ENCODE measurements around the gene DNAI1.

The DNAI1 gene

DNA sequence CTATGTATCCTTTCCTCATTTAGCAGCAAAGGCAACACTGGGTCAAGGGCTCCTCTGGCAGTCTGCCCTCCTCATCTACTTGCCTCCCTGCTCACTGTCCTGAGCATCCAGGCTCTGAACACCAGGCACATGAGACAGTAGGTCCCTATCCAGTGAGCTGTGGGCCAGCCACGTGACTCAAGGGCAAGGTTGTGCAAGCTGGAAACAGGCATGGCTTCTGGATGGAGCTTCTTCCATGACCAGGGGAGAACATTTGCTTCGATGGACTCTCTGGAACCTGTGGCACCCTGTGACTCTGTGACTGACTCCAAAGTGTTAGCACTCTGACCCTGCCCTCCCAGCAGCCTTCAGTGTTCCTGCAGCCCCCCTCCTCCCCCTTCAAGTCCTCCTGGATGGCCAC is 33.0 kb downstream of the DNAI1 start:
- DNase-seq: no peak

DNA sequence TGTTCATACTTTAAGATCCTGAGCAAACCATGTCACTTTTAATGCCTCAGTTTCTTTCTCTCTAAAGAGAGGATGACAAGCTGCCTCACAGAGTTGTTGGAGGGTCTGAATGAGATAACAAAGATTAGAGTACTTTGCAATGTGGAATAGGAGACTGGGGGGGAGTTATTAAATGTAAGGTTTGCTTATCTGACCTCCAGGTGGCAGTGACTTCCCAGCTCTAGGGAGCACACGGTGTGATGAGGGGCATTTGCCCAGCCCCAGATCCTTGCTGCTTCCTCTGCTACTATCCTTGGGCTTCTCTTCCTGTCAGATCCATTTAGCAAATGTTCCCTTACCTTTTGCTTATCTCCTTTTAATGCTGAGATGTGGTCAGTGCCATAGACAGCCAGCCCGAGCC is 33.4 kb downstream of the DNAI1 start:
- DNase-seq: no peak

DNA sequence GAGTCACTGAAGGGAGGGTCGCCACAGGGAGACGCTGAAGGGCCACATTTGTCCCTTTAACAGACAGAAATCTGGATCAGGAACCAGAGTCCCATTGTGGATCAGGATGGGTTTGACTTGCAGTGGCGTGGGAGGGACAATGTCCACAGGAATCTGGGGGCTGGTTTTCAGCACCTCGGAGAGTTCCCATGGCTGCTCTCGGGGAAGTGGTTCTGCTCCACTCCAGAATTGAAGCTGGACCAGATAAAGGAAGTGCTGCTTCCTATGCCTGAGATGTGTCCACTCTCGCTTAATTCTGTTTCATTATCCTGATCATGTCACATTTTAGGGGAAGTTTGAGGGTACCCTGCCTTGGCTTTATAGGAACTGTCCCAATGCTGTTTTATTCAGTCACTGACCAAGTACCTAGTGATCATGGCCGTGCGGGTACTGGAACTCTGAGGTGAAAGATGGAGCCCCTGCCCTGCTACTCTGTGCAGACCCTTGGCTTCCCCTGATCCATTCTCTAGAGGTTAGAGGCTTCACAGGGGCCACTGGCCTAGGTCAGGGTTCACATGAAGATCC is 35.4 kb downstream of the DNAI1 start:
- DNase-seq: no peak

GRCh38 chr9:34496149-34496712 is 37.6 kb downstream of the DNAI1 start:
- no peak for DNase-seq

- DNase-seq: no peak
These were observed 39.9 kb downstream of the DNAI1 start for GRCh38 chr9:34498553-34498952.

- DNase-seq: no peak
These were observed 40.5 kb downstream of the DNAI1 start for GRCh38 chr9:34499076-34499475.

- peak; percentile 55 for DNase-seq
These were observed 42.1 kb downstream of the DNAI1 start for GRCh38 chr9:34500623-34501267.

DNA sequence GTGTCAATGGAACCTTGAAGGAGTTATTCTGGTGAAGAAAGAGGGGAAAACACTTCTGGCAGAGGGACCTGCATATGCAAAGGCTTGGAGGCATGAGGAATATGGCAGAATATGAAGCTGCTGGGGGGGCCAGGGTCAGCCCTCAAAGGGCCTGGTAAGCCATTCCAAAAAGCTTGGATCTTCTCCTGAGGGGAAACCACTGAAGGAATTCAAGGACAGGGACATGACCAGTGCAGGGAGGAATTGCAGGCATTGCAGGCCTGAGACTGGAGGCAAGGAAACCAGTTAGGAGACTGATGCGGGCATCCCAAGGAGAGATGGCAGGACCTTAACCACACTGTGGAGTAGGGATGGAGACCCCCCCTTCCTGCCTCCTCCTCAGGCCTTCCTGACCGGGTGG is 42.8 kb downstream of the DNAI1 start:
- DNase-seq: no peak

DNA sequence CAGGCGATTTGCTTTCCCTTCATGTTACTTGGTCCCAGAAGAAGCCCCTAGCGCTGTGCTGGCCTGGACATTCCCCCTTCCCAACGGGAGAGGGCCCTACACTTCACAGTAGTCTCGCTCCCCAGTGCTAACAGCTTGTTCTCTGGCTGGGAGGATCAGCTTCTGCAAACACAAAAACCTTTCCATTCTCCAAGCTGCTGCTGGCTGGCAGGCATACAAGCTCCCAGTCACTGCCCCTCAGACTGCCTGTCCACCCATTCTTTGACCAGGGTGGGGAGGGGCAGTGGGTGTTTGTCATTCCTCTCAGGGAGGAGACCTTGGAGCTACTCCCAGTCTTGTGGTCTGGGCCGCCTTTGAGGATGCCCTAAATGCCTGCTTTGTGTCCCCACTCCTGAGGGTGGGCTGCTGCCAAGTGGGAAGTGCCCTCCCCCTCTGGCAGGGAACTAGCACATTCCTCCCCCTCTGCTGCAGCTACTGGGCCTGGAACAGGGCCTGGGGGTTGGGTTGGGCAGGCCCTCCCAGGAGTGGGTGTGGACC is 43.4 kb downstream of the DNAI1 start:
- no peak for DNase-seq

DNA sequence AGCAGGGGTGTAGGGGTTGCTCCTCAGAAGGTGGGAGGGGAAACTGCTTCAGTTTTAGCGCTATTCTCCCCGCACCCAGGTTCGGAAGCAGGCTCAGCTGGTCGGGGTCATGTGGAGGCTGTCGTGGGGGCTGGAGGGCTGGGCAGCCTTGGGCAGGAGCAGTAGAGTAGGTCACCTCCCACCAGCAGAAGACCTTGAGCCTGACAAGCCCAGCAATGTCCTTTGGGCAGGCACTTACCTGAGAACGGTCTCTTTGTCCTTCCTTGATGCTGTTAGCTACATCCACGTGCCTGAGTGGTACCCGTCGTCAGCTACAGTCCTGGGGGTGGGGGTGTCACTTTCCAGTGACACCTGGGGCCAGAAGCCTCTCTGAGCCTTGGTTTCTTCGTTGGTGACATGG is 43.9 kb downstream of the DNAI1 start:
- no peak for DNase-seq

DNA sequence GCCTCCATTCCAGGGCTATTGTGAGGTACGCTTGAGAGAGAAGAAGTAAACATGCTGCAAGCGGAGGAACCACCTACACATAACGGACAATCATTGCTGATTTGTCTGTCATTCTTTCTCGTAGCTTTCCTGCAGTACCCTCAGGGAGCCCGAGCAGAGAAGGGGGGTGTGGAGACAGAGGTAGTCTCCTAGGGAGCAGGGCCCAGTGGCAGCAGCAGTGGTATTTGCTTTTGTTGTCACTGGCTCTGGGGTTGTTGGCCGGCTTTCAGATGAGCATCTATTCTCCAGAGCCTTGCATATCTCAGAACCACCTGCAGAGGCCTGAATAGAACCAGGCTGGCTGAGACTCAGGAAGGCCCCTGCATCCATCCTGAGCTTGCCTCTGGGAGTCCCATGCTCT is 44.3 kb downstream of the DNAI1 start:
- DNase-seq: no peak

DNA sequence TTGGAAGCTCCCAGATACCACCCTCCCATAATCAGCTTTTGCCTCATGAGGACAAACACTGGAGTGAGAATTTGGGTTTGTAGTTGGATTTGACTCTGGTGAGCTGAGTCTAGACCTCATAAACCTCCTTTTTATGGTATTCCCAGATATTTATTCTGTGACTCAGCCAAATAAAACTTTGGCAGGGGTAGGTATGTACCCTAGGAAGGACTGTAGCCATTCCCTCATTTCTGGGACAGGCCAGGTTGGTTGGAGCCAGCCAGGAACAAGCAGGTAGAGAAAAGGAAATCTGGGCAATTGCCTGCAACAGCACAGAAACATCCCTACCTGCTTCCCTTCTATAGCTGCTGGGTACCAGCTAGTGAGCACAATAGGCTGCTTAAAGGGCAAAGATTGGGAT is 44.8 kb downstream of the DNAI1 start:
- no peak for DNase-seq

- DNase-seq: no peak
These were observed 46.9 kb downstream of the DNAI1 start for GRCh38 chr9:34505370-34506120.

DNA sequence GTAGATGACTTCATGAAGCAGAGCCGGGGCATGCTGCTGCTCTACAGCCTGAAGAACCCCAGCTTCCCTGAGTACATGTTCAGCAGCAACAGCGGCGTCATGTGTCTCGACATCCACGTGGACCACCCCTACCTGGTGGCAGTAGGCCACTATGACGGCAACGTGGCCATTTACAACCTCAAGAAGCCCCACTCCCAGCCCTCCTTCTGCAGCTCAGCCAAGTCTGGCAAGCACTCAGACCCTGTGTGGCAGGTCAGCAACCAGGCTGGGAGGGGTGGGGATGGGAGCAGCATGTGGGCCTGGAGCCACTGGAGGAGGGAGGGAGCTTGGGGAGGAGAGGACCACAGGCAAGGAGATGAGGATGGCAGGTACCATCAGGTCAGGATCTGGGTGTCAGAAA is 48.0 kb downstream of the DNAI1 start:
- DNase-seq: no peak

DNA sequence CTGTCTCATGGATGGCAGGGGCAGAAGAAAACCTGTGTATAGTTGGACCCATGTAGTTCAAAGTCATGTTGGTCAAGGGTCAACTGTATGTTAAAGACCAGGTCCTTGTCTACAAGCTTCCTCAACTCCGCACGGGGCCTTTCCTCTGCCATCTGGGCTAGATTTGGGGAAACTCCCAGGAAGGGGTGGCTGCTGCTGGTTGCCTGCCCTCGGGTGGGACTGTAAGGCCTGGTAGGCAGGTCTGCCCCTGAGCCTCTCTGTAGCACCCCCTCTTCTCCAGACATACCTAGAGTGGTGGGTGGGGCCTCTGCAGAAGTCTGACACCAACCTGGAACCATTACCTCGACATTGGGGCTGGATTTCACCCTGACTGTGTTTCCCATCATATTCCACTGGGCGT is 49.0 kb downstream of the DNAI1 start:
- DNase-seq: no peak

DNA sequence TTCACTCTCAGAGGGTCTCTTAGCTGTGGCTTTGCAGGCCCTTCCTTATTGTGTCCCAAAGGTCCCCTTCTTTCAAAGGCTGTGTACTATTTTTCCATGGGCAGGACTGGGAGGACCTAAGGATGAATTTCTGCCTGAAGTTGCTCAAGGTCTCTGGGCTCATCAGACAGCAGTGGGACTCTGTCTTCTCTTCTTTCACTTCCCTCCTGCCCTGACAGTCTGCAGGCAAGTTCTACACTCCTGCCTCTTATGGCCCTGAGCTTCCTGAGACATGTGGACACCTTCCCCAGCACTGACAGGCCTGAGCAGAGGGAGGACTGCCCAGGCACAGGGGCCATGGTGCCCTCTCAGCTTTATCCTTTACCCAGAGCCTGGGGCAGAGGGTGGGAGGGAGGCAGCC is 49.4 kb downstream of the DNAI1 start:
- DNase-seq: no peak

- no peak for DNase-seq
These were observed 49.9 kb downstream of the DNAI1 start for GRCh38 chr9:34508463-34508862.

DNA sequence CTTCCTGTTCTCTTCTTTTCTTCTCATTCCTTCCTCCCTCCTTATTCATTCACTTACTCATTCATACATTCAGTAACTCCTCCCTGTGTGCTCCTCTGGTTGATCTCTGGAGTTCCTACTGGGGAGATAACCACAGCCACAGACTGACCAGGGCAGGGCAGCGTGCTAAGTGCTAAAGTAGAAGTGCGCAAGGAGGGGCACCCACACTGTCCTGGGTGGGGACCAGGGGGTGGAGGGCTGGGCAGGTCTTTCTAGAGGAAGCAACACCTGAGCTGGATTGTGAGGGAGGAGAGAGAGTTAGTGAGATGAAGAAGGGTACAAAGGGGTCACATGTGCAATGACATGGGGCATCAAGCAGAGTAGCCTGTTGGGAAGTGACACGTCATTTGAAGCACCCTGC is 50.3 kb downstream of the DNAI1 start:
- no peak for DNase-seq

DNA sequence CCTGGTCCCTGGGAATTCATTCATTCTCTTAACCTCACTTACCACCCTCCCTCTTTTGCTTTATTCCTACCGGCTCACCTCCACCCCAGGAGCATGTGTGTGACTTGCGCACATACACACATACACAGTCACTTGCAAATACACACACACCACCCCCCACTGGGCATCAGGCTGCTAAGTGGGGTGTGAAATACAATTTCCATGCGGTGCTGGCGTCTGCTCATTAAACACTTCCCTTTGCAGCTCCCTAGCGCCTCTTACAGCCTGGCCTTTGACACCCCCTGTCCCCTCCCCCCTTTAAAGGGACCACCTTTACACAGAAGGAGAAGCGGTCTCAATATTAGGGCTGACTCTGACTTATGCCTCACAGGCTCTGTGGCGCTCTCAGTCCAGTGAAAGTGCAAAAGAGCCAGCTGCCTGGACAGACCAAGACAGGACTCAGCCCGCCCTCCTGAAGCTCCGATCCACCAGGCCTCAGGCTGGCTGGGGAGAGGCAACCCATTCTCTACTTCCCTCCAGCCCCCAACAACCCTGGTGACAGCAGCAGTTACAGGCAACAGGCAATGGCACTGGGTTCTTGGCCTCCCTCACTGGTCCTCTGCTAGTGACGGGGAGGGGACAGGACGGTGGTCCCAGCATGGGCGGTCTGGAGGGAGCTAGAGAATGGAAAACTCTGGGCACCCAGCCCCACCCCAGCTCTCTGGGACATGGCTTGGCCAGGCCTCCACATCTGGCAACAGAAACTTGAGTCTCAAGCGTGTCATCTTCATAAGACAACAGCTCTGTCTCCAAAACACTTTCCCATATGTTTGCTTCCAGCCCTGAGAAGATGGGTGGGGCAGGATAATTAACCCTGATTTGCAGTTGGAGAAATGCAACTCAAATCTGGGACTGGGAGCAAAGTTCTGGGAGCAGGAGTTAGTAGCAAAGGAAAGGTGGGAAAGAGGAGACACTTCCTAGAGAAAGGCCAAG is 52.2 kb downstream of the DNAI1 start:
- no peak for DNase-seq

GRCh38 chr9:34512131-34513078 is 53.8 kb downstream of the DNAI1 start:
- DNase-seq: no peak

- DNase-seq: no peak
These were observed 55.1 kb downstream of the DNAI1 start for GRCh38 chr9:34513567-34514214.
